HFFc6 (cell line): Measurements from ENCODE around the gene ZNF595. TPM values are rescaled to one million over a fixed set of nuclear protein-coding genes. Genes with fewer than 3 reads are reported as not detected.

Experiments
- DNase-seq: peaks from one replicate; pipeline ENCODE4 v3.0.0-alpha.2; 2018
- H3K27ac Mint-ChIP-seq: 2 replicates; pipeline ENCODE4 v1.8.0; 2020; ENCODE audit warnings: mild to moderate bottlenecking, mixed read lengths
- H3K27me3 Mint-ChIP-seq: 2 replicates; pipeline ENCODE4 v1.8.0; 2021; ENCODE audit warnings: mild to moderate bottlenecking, moderate library complexity, mixed read lengths; ENCODE audit not compliant: insufficient read depth
- H3K36me3 Mint-ChIP-seq: 2 replicates; pipeline ENCODE4 v1.8.0; 2021; ENCODE audit warnings: low read depth, mixed read lengths
- H3K4me1 Mint-ChIP-seq: 2 replicates; pipeline ENCODE4 v1.8.0; 2020; ENCODE audit warnings: low read depth, mixed read lengths
- H3K4me3 Mint-ChIP-seq: 2 replicates; pipeline ENCODE4 v1.8.0; 2020; ENCODE audit warnings: mild to moderate bottlenecking, moderate library complexity, mixed read lengths
- H3K9me3 Mint-ChIP-seq: 2 replicates; pipeline ENCODE4 v1.8.0; 2020; ENCODE audit warnings: mild to moderate bottlenecking, mixed read lengths
- total RNA-seq, 6 experiments: library from RNA; stranded (reverse); fragmentation: NEBNext Ultra II Directional; extraction: Animal tissue kit (Norgen Biotek cat#: 25700); gene quantifications; 2 replicates in 1 of 6; 3 replicates in 5 of 6; pipeline ENCODE4 v1.2.3, GENCODE V29; 2021
- TF ChIP-seq, protein P1 (sequence below): fragments of 200-600 bp; sonication (generic); IDR thresholded peaks from 2 replicates; pipeline ENCODE4 v1.5.0; 2021; ENCODE audit warnings: antibody characterized with exemption, mild to moderate bottlenecking

ZNF595 gene
- total RNA-seq, 6 experiments from 2014 or later: 3.7 to 5.9 (median 4.7) TPM

- TF ChIP-seq, protein P1, sequence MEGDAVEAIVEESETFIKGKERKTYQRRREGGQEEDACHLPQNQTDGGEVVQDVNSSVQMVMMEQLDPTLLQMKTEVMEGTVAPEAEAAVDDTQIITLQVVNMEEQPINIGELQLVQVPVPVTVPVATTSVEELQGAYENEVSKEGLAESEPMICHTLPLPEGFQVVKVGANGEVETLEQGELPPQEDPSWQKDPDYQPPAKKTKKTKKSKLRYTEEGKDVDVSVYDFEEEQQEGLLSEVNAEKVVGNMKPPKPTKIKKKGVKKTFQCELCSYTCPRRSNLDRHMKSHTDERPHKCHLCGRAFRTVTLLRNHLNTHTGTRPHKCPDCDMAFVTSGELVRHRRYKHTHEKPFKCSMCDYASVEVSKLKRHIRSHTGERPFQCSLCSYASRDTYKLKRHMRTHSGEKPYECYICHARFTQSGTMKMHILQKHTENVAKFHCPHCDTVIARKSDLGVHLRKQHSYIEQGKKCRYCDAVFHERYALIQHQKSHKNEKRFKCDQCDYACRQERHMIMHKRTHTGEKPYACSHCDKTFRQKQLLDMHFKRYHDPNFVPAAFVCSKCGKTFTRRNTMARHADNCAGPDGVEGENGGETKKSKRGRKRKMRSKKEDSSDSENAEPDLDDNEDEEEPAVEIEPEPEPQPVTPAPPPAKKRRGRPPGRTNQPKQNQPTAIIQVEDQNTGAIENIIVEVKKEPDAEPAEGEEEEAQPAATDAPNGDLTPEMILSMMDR: no peak
- no peaks in the 10 kb centered on the region for H3K4me1 Mint-ChIP-seq
Observed at GRCh38 chr4:107444-108429, 54.6 kb downstream of the ZNF595 start.

GRCh38 chr4:112771-113170 is 59.6 kb downstream of the ZNF595 start:
- Mint-ChIP-seq H3K9me3 (peaks cover 61% of the 10 kb centered on the region), H3K36me3 (peaks cover 33% of the 10 kb centered on the region), H3K27ac (no peak overlapping the region), H3K4me1 (no peaks in the 10 kb centered on the region), H3K4me3 (no peak overlapping the region), H3K27me3 (peaks cover 7% of the 10 kb centered on the region)
- no peak for DNase-seq
- TF ChIP-seq, protein P1: no peak

More at GRCh38 chr4:107444-108429, 54.6 kb downstream of the ZNF595 start:
- Mint-ChIP-seq H3K27ac (no peak overlapping the region), H3K27me3 (peaks cover 7% of the 10 kb centered on the region), H3K9me3 (peaks cover 75% of the 10 kb centered on the region), H3K4me3 (no peak overlapping the region), H3K36me3 (peaks cover 34% of the 10 kb centered on the region)
- no peak for DNase-seq

- peaks cover 24% of the 10 kb centered on the region for H3K36me3 Mint-ChIP-seq
- peaks cover 52% of the 10 kb centered on the region for H3K9me3 Mint-ChIP-seq
- H3K4me3 Mint-ChIP-seq: no peak overlapping the region
- H3K4me1 Mint-ChIP-seq: no peaks in the 10 kb centered on the region
- TF ChIP-seq, protein P1: no peak
- no peak overlapping the region for H3K27ac Mint-ChIP-seq
- H3K27me3 Mint-ChIP-seq: peaks cover 7% of the 10 kb centered on the region
- no peak for DNase-seq
Observed at GRCh38 chr4:113732-114131, 60.6 kb downstream of the ZNF595 start.

GRCh38 chr4:114149-114548 is 61.0 kb downstream of the ZNF595 start:
- peaks cover 20% of the 10 kb centered on the region for H3K36me3 Mint-ChIP-seq
- H3K27me3 Mint-ChIP-seq: peaks cover 5% of the 10 kb centered on the region; the same call in 1 of the 2 replicates
- no peak overlapping the region for H3K4me3 Mint-ChIP-seq
- no peaks in the 10 kb centered on the region for H3K4me1 Mint-ChIP-seq
- TF ChIP-seq, protein P1: no peak
- no peak overlapping the region for H3K27ac Mint-ChIP-seq
- no peak for DNase-seq
- peaks cover 47% of the 10 kb centered on the region for H3K9me3 Mint-ChIP-seq

GRCh38 chr4:116499-116898 is 63.4 kb downstream of the ZNF595 start:
- TF ChIP-seq, protein P1: no peak
- Mint-ChIP-seq H3K27ac (no peak overlapping the region), H3K4me1 (no peaks in the 10 kb centered on the region), H3K4me3 (no peak overlapping the region), H3K9me3 (peaks cover 32% of the 10 kb centered on the region), H3K27me3 (no peaks in the 10 kb centered on the region), H3K36me3 (peaks cover 4% of the 10 kb centered on the region; the same call in 1 of the 2 replicates)
- no peak for DNase-seq
